ENCODE results near the gene TRMT1. TPM values are rescaled to one million over a fixed set of nuclear protein-coding genes. Genes with fewer than 3 reads are reported as not detected.

The TRMT1 gene
- total and polyA plus RNA-seq, 2 of the 8 experiments (the other 6 are each of a cell fraction or from before 2014, with no cell fraction given) = 77.4 to 99.3 TPM

- Histone ChIP-seq H2BK120ac (replicated peaks; ENCODE audit: low read depth, low read length) (no peak overlapping the region), H3K36me3 (ENCODE audit: control insufficient read depth in 2 of 4, insufficient read depth in 4 of 4, low read length in 3 of 4) (peaks cover 0 to 13% (median 5%) of the 10 kb centered on the region in 4 experiments; a peak in 3 of 8 replicates), H3K23me2 (ENCODE audit: low read depth, low read length) (peaks cover 11% of the 10 kb centered on the region; the same call in 1 of the 2 replicates), H3K27me3 (replicated peaks in 1 of 4; ENCODE audit: control insufficient read depth in 3 of 4, extremely low read depth in 1 of 4, insufficient read depth in 3 of 4, low read length in 3 of 4) (no peaks in the 10 kb centered on the region; a peak in 1 of 7 replicates), H2AK5ac (ENCODE audit: low read depth, low read length) (no peak overlapping the region), H4K8ac (ENCODE audit: extremely low read depth, insufficient read depth, low read length) (no peak overlapping the region), H3K4me1 (replicated peaks in 1 of 4; ENCODE audit: control insufficient read depth in 3 of 4, insufficient read depth in 4 of 4, low read length in 3 of 4) (peaks cover 0 to 4% (median 0%) of the 10 kb centered on the region in 4 experiments; a peak in 2 of 7 replicates), H3K23ac (ENCODE audit: insufficient read length) (no peak overlapping the region), H2BK20ac (ENCODE audit: low read length) (no peak overlapping the region), H3K4ac (replicated peaks; ENCODE audit: insufficient read length, low read depth, low read length) (no peak overlapping the region), H3K14ac (ENCODE audit: insufficient read length) (no peak overlapping the region), H3K18ac (ENCODE audit: extremely low read depth, low read length) (no peak overlapping the region), H3K4me2 (ENCODE audit: insufficient read depth in 1 of 2, low read depth in 2 of 2, low read length in 2 of 2) (no peak overlapping the region), H2BK15ac (ENCODE audit: low read length) (no peak overlapping the region), H2BK12ac (ENCODE audit: low read depth, low read length) (no peak overlapping the region), H3K79me2 (ENCODE audit: control insufficient read depth in 1 of 2, insufficient read depth in 2 of 2, low read length in 2 of 2) (peaks cover 0 to 19% of the 10 kb centered on the region in 2 experiments; a peak in 1 of 4 replicates), H4K5ac (ENCODE audit: insufficient read length, low read depth, low read length) (no peak overlapping the region), H4K91ac (replicated peaks; ENCODE audit: insufficient read length, low read length) (no peak overlapping the region), H2BK5ac (ENCODE audit: low read depth, low read length) (no peak overlapping the region), H3K4me3 (ENCODE audit: extremely low read depth in 1 of 4, insufficient read depth in 2 of 4, low read depth in 3 of 4, low read length in 4 of 4) (no peak overlapping the region), H3K79me1 (ENCODE audit: low read depth, low read length) (peaks cover 8% of the 10 kb centered on the region), H4K20me1 (replicated peaks in 1 of 2; ENCODE audit: control insufficient read depth in 1 of 2, insufficient read depth in 2 of 2, low read length in 2 of 2) (peaks cover 0 to 8% of the 10 kb centered on the region in 2 experiments), H3K56ac (replicated peaks; ENCODE audit: insufficient read length, low read depth, low read length) (no peak overlapping the region), H3K9me3 (ENCODE audit: insufficient read depth in 2 of 2, low read depth in 1 of 2, low read length in 1 of 2) (no peaks in the 10 kb centered on the region), H3K27ac (ENCODE audit: low read depth, low read length) (no peak overlapping the region), H3K9ac (replicated peaks in 1 of 4; ENCODE audit: extremely low read depth in 1 of 4, low read depth in 3 of 4, low read length in 3 of 4) (no peak overlapping the region), H2AFZ (ENCODE audit: low read length) (no peak overlapping the region)
- ChIA-PET CTCF (ENCODE audit: partially characterized antibody) (interaction anchor here (0.6 to 1.5 kb wide), 6 partner anchors 15 to 896 kb away, joined by 3 to 4 read pairs (median 4); no protein-coding TSS in a partner anchor), POLR2A (ENCODE audit: partially characterized antibody) (interaction anchor here (0.7 to 1.8 kb wide), 6 partner anchors 9 to 27 kb away, joined by 3 to 7 read pairs (median 3); no protein-coding TSS in a partner anchor)
- TF ChIP-seq BRCA1 (IDR thresholded peaks at IDR 0.05; ENCODE audit: low read depth, low read length) = no peak
- no peak for TF ChIP-seq CHD1 (IDR thresholded peaks at IDR 0.05; ENCODE audit: low read depth, low read length)
- TF ChIP-seq TBP (IDR thresholded peaks at IDR 0.05; ENCODE audit: low read depth, low read length) = no peak
- no peak for TF ChIP-seq SIRT6 (IDR thresholded peaks at IDR 0.05; ENCODE audit: low read length)
- TF ChIP-seq RNF2 (IDR thresholded peaks at IDR 0.05; ENCODE audit: borderline replicate concordance, low read depth, low read length, missing control alignments, poor library complexity, severe bottlenecking) = no peak
- no peak for TF ChIP-seq POLR2A (IDR thresholded peaks at IDR 0.05; ENCODE audit: control extremely low read depth in 1 of 2, low read depth in 2 of 2, low read length in 2 of 2)
- no peak for TF ChIP-seq SIN3A (conservative IDR thresholded peaks at IDR 0.05 in 1 of 2, IDR thresholded peaks at IDR 0.05 in 1 of 2; ENCODE audit: low read depth in 1 of 2, low read length in 2 of 2)
- DNase-seq (ENCODE audit: low read depth in 1 of 2, low spot score in 2 of 2) (no peak), FAIRE-seq (no peak)
- 92% methylated on average over 11 of the region's 16 CpGs; no CpG with 5 or more reads in 1 of the 2 experiments for WGBS, 2 experiments (ENCODE audit: extremely low coverage in 1 of 2, insufficient coverage in 1 of 2, insufficient read length in 1 of 2, insufficient replicate concordance in 2 of 2, low coverage in 1 of 2, low lambda C conversion rate in 2 of 2, missing lambda C conversion rate in 1 of 2)
Observed at GRCh38 chr19:13146763-13147563, 30.4 kb upstream of the TRMT1 start.

Data from H1 (cell line).